OCI-LY7 (cell line): Measurements from ENCODE around the gene PAXX.

Experiments used
- EZH2phosphoT487 ChIP-seq: fragments of 200-600 bp; sonication (generic); IDR thresholded peaks from 2 replicates; pipeline ENCODE4 v1.6.1; 2018; ENCODE audit warnings: low read depth, borderline replicate concordance, mild to moderate bottlenecking, mixed run types, antibody characterized with exemption, low read length, moderate library complexity, mixed read lengths
- TF ChIP-seq, protein P1 (sequence below): fragments of 200-600 bp; sonication (generic); conservative IDR thresholded peaks from 2 replicates; pipeline ENCODE4 v1.5.1; 2014; ENCODE audit warnings: mild to moderate bottlenecking, antibody characterized with exemption, low read length, moderate library complexity, mixed read lengths

DNA sequence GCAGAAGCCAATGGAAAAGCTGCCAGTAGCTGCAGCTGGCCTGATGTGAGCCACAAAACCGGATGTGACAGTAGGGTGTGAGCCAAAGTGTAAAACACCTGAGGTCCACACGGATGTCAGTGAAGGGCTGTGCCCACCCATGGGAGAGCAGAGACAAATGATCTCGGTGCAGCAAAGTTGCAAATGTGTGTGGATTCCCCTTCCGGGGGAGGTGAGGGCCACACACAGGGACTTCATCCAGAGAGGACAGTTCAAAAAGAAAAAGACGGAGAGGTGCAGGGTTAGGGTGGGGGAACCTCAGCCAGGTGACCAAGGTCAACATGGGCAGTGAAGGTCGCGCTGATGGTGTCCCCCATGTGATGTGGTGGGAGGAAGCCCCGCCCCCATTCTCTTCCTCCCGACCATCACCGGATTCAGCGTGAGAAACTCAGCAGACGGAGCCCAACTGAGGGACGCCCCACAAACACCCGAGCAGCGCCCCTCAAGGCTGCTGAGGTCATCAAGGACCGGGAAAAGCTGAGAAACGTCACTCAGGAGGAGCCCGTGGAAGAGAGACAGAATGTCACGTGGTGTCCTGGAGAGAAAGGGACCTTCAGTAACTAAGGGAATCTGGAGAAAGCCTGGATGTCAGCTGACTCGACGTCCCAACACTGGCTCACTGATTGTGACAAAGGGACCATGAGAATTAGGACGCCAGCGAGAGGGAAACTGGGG, 26.3 kb upstream of the PAXX start:
- TF ChIP-seq, protein P1, sequence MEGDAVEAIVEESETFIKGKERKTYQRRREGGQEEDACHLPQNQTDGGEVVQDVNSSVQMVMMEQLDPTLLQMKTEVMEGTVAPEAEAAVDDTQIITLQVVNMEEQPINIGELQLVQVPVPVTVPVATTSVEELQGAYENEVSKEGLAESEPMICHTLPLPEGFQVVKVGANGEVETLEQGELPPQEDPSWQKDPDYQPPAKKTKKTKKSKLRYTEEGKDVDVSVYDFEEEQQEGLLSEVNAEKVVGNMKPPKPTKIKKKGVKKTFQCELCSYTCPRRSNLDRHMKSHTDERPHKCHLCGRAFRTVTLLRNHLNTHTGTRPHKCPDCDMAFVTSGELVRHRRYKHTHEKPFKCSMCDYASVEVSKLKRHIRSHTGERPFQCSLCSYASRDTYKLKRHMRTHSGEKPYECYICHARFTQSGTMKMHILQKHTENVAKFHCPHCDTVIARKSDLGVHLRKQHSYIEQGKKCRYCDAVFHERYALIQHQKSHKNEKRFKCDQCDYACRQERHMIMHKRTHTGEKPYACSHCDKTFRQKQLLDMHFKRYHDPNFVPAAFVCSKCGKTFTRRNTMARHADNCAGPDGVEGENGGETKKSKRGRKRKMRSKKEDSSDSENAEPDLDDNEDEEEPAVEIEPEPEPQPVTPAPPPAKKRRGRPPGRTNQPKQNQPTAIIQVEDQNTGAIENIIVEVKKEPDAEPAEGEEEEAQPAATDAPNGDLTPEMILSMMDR = no peak
- no peak for TF ChIP-seq EZH2phosphoT487
